Heart left ventricle (tissue), 13 donors: ENCODE measurements around the gene SVBP.

Source experiments
- CTCF ChIP-seq, 12 donors: fragments of 200-600 bp; sonication (generic) in 4 of 12; IDR thresholded peaks; one replicate each; pipeline versions ENCODE4 v1.5.0 to v1.8.0; 2018 to 2022; ENCODE audit warnings: antibody characterized with exemption in 12 of 12, mild to moderate bottlenecking in 5 of 12
- POLR2A ChIP-seq, 2 donors: fragments of 450-650 bp; IDR thresholded peaks; one replicate each; pipeline ENCODE4 v1.6.1; 2017; ENCODE audit warnings: antibody characterized with exemption in 2 of 2, mild to moderate bottlenecking in 2 of 2, moderate library complexity in 2 of 2
- donor health status: ischemic (EF 13 %, LVEDD 7.1; RV severe dilation, severe dysfunction).
- donor health status: DM: no; HTN: yes; CAD: no.
- donor health status: DM: no; HTN: no; CAD: no.
- donor health status: ischemic (EF 25% LVEDD 6.9; RV normal size, moderate dysfunction).
- donor health status: ischemic (EF 25% LVEDD 5.7; RV mildly dilated, moderate dysfunction).
- donor health status: ischemic (EF 35%, LVEDD 5.7; RV mildly dilated, moderate dysfunction).
- donor health status: nonischemic (EF 11% LVEDD 7.7; RV severe dilation, severe dysfunction).
- donor health status: DM: yes; HTN: yes; CAD: no.
- donor health status: PGD.
- donor health status: ischemic (EF 29% LVEDD 5.4; RV normal size, mild dysfunction).
- donor health status: nonischemic (EF 23%, LVEDD 6.1; RV moderate dilation, normal function).

- TF ChIP-seq CTCF (IDR thresholded peaks at IDR 0.05) (no peak), POLR2A (IDR thresholded peaks at IDR 0.05) (no peak)
These were observed 32.7 kb upstream of the SVBP start for GRCh38 chr1:42849944-42850343.
